CD4-positive, alpha-beta T cell (primary cell): Measurements from ENCODE around the gene COL18A1. TPM values are rescaled to one million over a fixed set of nuclear protein-coding genes. Genes with fewer than 3 reads are reported as not detected.

ENCODE experiments used
- ATAC-seq: fragments of 200-7000 bp; cut with Tn5 transposase; one replicate; pipeline ENCODE4 v1.10.0; 2022; ENCODE audit warnings: mild to moderate bottlenecking; ENCODE audit not compliant: poor library complexity
- CTCF ChIA-PET: fragments of 350-600 bp; sonication (Branson Sonifier 250); formaldehyde crosslinking; loops from one replicate; lab custom pipeline; 2021; ENCODE audit warnings: antibody characterized with exemption, inconsistent platforms; lab: Charles Lee
- POLR2A ChIA-PET: fragments of 350-600 bp; sonication (Branson Sonifier 250); formaldehyde crosslinking; loops from one replicate; lab custom pipeline; 2021; ENCODE audit warnings: antibody characterized with exemption, inconsistent platforms; lab: Charles Lee
- DNase-seq, 14 experiments: peaks; one replicate each; pipeline ENCODE4 v3.0.0-alpha.2; 2013 to 2020; ENCODE audit warnings: mixed read lengths in 2 of 14
- H3K27ac ChIP-seq, 2 donors: one replicate each; pipeline versions ENCODE4 v1.5.1 to v1.7.0; 2013; ENCODE audit warnings: low read length in 2 of 2, low read depth in 1 of 2, mild to moderate bottlenecking in 1 of 2
- H3K27me3 ChIP-seq, 2 experiments: 1 replicate in 1 of 2; 2 replicates in 1 of 2; pipeline versions ENCODE4 v1.6.1 to v1.7.0; 2013; ENCODE audit warnings: low read length in 2 of 2, control low read depth in 1 of 2, mild to moderate bottlenecking in 1 of 2, moderate library complexity in 1 of 2; ENCODE audit not compliant: insufficient read depth in 2 of 2, control insufficient read depth in 1 of 2
- H3K36me3 ChIP-seq: one replicate; pipeline ENCODE4 v1.6.1; 2013; ENCODE audit warnings: low read length, control low read depth; ENCODE audit not compliant: insufficient read depth
- H3K4me1 ChIP-seq: one replicate; pipeline ENCODE4 v1.6.1; 2013; ENCODE audit warnings: low read length, control low read depth; ENCODE audit not compliant: insufficient read depth
- H3K4me3 ChIP-seq: one replicate; pipeline ENCODE4 v1.5.1; 2013; ENCODE audit warnings: mild to moderate bottlenecking, low read length, moderate library complexity
- H3K9me3 ChIP-seq, 2 experiments: 1 replicate in 1 of 2; 2 replicates in 1 of 2; pipeline versions ENCODE4 v1.6.1 to v1.7.0; 2013; ENCODE audit warnings: low read length in 2 of 2, mild to moderate bottlenecking in 2 of 2, control low read depth in 1 of 2, moderate library complexity in 1 of 2; ENCODE audit not compliant: control insufficient read depth in 1 of 2, insufficient read depth in 1 of 2
- H3K27ac Mint-ChIP-seq: one replicate; pipeline ENCODE4 v1.8.0; 2020; ENCODE audit warnings: mixed read lengths
- H3K27me3 Mint-ChIP-seq: one replicate; pipeline ENCODE4 v1.8.0; 2021; ENCODE audit warnings: mixed read lengths
- H3K36me3 Mint-ChIP-seq: one replicate; pipeline ENCODE4 v1.8.0; 2021; ENCODE audit warnings: low read depth, mixed read lengths
- H3K4me1 Mint-ChIP-seq: one replicate; pipeline ENCODE4 v1.8.0; 2021; ENCODE audit warnings: low read depth, mixed read lengths
- H3K4me3 Mint-ChIP-seq: one replicate; pipeline ENCODE4 v1.8.0; 2020; ENCODE audit warnings: mild to moderate bottlenecking, mixed read lengths
- H3K9me3 Mint-ChIP-seq: one replicate; pipeline ENCODE4 v1.8.0; 2020; ENCODE audit warnings: mixed read lengths
- intact Hi-C, 2 experiments: fragments of 100-400 bp; cut with DNase I in 1 of 2; cut with micrococcal nuclease in 1 of 2; formaldehyde crosslinking; loops; one replicate each; pipeline versions ENCODE4 v1.15.1 to v1.9.0; 2023 to 2025; cut with DNase I, micrococcal nuclease
- total RNA-seq, 174 experiments: library from RNA in 2 of 174; stranded (reverse) in 2 of 174; gene quantifications; one replicate each; pipeline ENCODE4 v1.2.3 and lab custom pipeline; 2021 to 2026
- TF ChIP-seq, protein P1 (sequence below): fragments of 200-600 bp; IDR thresholded peaks from one replicate; pipeline ENCODE4 v1.8.0; 2022; ENCODE audit warnings: antibody characterized with exemption, mild to moderate bottlenecking

Gene COL18A1
- total RNA-seq, 2 experiments from 2014 or later: 15.2 to 16.0 TPM

DNA sequence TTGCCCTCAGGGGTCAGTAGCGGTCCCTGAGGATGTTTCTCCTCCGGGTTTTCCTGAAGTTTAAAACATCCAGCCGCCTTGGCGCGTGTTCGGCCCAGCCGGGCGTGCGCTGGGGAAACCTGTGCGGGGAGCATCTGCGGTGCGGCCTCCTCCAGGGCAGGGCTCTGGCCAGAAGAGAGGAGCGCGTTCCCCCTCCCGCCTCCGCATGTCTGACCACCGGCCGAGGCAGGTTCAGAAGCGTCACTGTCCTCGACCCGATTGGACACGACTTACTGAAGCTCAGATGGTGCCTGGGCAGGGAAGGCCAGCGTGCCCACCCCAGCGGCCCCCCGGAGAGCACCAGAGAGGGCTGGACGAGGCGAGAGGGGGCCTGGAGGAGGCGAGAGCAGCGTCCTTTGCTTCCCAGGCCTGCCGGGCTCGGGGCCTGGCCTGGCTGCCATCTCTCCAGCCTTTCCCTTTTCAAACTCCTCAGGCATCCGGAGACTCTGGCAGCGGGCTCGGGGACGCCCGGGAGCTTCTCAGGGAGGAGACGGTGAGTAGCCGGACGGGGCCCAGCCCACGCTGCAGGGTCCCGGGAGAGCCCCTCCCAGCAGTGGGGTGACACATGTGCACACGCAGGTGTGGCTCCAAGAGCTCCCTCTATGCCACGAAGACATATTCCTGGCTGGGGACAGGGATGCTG, 70.2 kb downstream of the COL18A1 start:
- ATAC-seq (no peak), DNase-seq (no peak)
- Histone ChIP-seq H3K4me3 (no peak overlapping the region), H3K36me3 (no peaks in the 10 kb centered on the region), H3K27me3 (no peaks in the 10 kb centered on the region), H3K9me3 (no peaks in the 10 kb centered on the region), H3K27ac (no peak overlapping the region), H3K4me1 (peaks cover 72% of the 10 kb centered on the region)
- no peak overlapping the region for H3K4me3 Mint-ChIP-seq
- no peaks in the 10 kb centered on the region for H3K36me3 Mint-ChIP-seq
- POLR2A ChIA-PET: no interaction called here
- CTCF ChIA-PET: no interaction called here
- no peak overlapping the region for H3K27ac Mint-ChIP-seq
- TF ChIP-seq, protein P1, sequence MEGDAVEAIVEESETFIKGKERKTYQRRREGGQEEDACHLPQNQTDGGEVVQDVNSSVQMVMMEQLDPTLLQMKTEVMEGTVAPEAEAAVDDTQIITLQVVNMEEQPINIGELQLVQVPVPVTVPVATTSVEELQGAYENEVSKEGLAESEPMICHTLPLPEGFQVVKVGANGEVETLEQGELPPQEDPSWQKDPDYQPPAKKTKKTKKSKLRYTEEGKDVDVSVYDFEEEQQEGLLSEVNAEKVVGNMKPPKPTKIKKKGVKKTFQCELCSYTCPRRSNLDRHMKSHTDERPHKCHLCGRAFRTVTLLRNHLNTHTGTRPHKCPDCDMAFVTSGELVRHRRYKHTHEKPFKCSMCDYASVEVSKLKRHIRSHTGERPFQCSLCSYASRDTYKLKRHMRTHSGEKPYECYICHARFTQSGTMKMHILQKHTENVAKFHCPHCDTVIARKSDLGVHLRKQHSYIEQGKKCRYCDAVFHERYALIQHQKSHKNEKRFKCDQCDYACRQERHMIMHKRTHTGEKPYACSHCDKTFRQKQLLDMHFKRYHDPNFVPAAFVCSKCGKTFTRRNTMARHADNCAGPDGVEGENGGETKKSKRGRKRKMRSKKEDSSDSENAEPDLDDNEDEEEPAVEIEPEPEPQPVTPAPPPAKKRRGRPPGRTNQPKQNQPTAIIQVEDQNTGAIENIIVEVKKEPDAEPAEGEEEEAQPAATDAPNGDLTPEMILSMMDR: no peak
- H3K27me3 Mint-ChIP-seq: no peaks in the 10 kb centered on the region
- no peaks in the 10 kb centered on the region for H3K9me3 Mint-ChIP-seq
- intact Hi-C loops: loop anchor here (5.0 kb wide), 2 partner anchors 67 to 122 kb away; partner anchors contain the start of gene SLC19A1 (in 1 of the 2)
- peaks cover 36% of the 10 kb centered on the region for H3K4me1 Mint-ChIP-seq

DNA sequence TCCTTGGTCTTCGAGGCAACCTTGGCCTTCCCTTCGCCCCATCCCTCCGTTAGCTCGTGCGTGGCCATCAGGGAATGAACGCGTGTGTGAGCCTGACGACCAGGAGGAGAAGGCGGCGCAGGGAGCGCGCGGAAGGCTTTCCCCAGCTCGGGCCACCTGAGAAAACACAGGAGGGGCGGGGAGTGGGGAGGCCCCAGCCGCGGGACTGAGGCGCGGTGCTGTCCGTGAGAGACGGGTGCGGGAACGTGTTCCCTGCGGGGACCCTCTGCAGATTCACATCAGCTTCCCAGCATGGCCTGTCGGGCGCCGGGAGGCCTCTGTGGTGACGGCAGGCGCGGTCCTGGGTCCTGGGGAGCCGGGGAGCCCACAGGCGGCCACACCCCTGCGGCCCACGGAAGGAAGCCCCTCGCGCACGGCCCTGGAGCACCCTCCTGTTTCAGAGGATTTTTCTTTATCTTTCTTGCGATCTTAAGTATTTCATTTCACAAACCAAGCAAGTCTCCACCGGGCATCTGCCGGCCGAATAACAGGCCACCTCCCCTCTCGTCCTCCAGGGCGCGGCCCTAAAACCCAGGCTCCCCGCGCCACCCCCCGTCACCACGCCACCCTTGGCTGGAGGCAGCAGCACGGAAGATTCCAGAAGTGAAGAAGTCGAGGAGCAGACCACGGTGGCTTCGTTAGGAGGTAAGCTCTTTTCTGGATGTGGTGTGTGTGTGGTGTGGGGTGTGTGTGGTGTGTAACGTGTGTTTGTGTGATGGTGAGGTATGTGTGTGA, 71.0 kb downstream of the COL18A1 start:
- Histone ChIP-seq H3K9me3 (no peaks in the 10 kb centered on the region), H3K4me1 (peaks cover 73% of the 10 kb centered on the region), H3K4me3 (no peak overlapping the region), H3K27me3 (no peaks in the 10 kb centered on the region), H3K36me3 (no peaks in the 10 kb centered on the region), H3K27ac (peak overlapping the region in 1 of 2 donors; percentile 24)
- Mint-ChIP-seq H3K4me1 (peaks cover 34% of the 10 kb centered on the region), H3K27me3 (no peaks in the 10 kb centered on the region), H3K36me3 (no peaks in the 10 kb centered on the region), H3K27ac (peak overlapping the region; percentile 93), H3K9me3 (no peaks in the 10 kb centered on the region), H3K4me3 (no peak overlapping the region)
- intact Hi-C loops: loop anchor here (5.0 kb wide), 2 partner anchors 66 to 121 kb away; partner anchors contain the start of gene SLC19A1 (in 1 of the 2)
- ATAC-seq (no peak), DNase-seq (no peak)
- ChIA-PET CTCF (no interaction called here), POLR2A (no interaction called here)
- TF ChIP-seq, protein P1: no peak

DNA sequence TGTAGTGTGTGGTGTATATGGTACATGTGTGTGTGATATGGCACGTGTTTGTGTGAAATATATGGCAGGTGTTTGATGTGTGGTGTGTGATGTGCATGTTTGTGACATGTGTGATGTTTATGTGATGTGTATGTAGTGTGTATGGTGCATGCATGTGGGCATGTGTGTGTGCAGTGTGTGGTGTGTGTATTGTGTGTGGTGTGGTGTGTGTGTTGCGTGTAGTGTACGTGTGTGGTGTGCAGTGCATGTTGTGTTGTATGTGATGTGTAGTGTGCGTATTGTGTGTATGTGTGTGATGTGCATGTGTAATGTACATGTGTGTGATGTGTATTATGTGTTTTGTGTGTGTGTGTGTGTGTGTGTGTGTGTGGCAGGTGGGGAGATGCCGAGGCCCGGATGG, 71.6 kb downstream of the COL18A1 start:
- Histone ChIP-seq H3K9me3 (no peaks in the 10 kb centered on the region), H3K27ac (peak overlapping the region; percentile 89 to 95), H3K4me3 (no peak overlapping the region), H3K36me3 (no peaks in the 10 kb centered on the region), H3K27me3 (no peaks in the 10 kb centered on the region), H3K4me1 (peaks cover 73% of the 10 kb centered on the region)
- DNase-seq (no peak), ATAC-seq (no peak)
- H3K9me3 Mint-ChIP-seq: no peaks in the 10 kb centered on the region
- TF ChIP-seq, protein P1: no peak
- peaks cover 34% of the 10 kb centered on the region for H3K4me1 Mint-ChIP-seq
- H3K4me3 Mint-ChIP-seq: peak overlapping the region; percentile 52
- no peaks in the 10 kb centered on the region for H3K36me3 Mint-ChIP-seq
- H3K27ac Mint-ChIP-seq: peak overlapping the region; percentile 93
- CTCF ChIA-PET: no interaction called here
- POLR2A ChIA-PET: no interaction called here
- no peaks in the 10 kb centered on the region for H3K27me3 Mint-ChIP-seq
- intact Hi-C loops: loop anchor here (5.0 kb wide), 2 partner anchors 66 to 121 kb away; partner anchors contain the start of gene SLC19A1 (in 1 of the 2)
